GM10266 (cell line): Measurements from ENCODE around the gene MON2.

Source experiments
- DNase-seq: peaks from one replicate; pipeline ENCODE4 v3.0.0; 2012; ENCODE audit errors: extremely low spot score
- TF ChIP-seq, protein P1 (sequence below): IDR thresholded peaks from 2 replicates; pipeline ENCODE4 v1.5.1; 2012; ENCODE audit warnings: mild to moderate bottlenecking, low read depth; ENCODE audit not compliant: control insufficient read depth, insufficient read depth; ENCODE audit errors: missing control alignments

The MON2 gene

DNA sequence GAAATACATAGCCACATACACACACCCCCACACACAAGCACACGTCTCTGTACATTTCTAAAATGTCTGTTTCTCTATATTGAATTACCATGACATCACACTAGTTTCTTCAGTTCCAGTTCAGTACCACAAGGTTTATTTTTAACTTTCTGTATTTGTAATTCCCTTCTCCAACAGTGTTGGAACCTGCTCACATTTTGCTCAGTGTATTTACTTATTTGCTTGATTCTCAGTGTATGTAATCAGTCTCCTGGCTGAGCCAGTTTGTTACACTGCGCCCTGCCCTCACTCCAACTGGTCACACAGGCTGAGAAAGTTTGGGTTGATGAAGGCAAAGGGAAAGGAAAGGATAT is 67.1 kb downstream of the MON2 start:
- no peak for DNase-seq
- TF ChIP-seq, protein P1, sequence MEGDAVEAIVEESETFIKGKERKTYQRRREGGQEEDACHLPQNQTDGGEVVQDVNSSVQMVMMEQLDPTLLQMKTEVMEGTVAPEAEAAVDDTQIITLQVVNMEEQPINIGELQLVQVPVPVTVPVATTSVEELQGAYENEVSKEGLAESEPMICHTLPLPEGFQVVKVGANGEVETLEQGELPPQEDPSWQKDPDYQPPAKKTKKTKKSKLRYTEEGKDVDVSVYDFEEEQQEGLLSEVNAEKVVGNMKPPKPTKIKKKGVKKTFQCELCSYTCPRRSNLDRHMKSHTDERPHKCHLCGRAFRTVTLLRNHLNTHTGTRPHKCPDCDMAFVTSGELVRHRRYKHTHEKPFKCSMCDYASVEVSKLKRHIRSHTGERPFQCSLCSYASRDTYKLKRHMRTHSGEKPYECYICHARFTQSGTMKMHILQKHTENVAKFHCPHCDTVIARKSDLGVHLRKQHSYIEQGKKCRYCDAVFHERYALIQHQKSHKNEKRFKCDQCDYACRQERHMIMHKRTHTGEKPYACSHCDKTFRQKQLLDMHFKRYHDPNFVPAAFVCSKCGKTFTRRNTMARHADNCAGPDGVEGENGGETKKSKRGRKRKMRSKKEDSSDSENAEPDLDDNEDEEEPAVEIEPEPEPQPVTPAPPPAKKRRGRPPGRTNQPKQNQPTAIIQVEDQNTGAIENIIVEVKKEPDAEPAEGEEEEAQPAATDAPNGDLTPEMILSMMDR, result no peak

DNA sequence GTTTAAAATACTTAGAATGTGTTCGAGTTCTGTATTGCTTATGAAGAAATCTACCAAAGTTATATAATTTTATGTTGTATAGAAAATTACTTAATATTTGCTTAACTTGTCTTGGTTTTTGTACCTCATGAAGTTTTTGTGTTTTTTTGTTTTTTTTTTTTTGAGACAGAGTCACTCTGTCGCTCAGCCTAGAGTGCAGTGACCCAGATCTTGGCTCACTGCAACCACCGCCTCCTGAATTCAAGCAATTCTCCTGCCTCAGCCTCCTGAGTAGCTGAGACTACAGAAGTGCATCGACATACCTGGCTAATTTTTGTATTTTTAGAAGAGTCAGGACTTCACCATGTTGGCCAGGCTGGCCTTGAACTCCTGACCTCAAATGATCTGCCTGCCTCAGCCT is 69.9 kb downstream of the MON2 start:
- TF ChIP-seq, protein P1, result no peak
- no peak for DNase-seq

DNA sequence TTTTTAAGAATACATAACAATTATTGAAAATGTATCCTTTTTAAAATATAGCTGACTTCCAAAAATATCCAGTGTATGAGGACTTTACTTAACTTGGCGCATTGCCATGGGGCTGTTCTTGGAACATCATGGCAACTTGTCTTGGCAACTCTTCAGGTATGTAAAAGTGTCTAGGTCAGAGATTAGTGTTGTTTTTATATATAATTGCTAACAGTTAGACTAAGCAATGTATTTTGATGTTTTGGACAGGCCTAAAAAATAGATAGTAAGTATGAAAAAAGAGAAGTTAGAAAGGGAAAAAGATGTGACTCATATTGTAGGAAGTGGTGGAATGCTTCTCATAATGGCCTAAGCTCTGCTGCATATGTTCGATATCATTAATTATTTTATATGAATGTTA is 70.9 kb downstream of the MON2 start:
- TF ChIP-seq, protein P1, result no peak
- no peak for DNase-seq

DNA sequence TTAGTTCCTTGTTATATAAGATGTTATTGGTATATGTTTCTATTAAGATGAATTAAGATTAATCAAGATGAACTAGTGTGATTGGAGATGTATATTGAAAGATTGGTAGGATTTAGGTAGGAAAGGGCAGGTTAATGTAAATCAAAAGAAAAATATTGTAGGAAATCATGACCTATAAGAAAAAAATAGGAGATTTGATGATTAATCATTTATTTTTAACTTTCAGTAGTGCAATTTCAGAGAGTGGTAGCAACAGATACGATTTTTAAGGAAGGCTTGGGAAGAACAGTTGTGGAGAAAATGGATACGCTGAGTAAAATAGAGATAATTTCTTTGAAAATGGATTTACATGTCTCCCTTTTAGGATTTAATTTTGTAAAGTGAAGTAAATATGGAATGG is 73.7 kb downstream of the MON2 start:
- DNase-seq, result no peak
- TF ChIP-seq, protein P1, result no peak

DNA sequence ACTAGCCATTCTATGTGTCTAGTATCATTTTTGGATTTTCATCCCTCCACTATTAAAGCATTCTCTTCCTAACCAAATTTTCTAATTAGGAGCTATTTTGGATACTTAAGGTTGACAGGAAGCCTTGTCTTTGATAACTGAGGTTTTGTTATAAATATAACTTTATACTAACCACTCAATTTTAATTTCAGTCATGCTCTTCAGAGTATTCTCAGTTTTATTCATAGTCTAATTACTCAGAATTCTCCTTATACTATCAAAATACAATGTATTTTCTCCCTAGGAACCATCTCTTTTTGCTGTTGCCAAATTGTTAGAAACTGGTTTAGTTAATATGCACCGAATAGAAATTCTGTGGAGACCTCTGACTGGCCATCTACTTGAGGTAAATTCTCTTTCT is 76.2 kb downstream of the MON2 start:
- DNase-seq, result no peak
- TF ChIP-seq, protein P1, result no peak

DNA sequence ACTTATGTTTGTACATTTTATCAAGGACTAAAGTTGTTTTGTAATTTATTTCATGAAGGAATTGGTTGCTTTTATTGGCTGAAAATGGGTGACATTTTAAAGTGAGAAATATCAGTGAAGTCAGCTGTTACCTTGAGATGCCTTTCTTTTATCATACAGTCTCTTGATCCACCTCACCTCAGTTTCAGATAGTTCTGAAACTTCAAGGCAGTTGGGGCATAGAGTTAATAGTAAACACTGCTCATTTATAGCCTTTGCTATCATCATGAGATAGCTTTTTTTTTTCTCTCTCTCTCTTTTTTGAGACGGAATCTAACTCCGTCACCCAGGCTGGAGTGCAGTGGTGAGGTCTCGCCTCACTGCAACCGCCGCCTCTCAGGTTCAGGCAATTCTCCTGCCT is 76.7 kb downstream of the MON2 start:
- TF ChIP-seq, protein P1, result no peak
- DNase-seq, result no peak

DNA sequence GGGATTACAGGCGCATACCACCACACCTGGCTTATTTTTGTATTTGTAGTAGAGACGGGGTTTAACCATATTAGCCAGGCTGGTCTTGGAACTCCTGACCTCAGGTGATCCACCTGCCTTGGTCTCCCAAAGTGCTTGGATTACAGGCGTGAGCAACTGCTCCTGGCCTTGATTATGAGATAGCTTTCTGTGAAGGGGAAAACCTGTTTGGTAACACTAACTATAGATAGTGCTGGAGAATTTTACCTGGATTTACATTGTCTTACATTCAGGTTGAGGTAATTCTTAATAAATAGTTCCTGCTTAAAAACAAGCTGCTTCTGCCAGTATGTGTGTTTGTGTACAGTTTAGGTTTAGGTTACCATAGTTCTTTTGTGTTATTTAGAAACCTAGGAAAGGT is 77.1 kb downstream of the MON2 start:
- no peak for DNase-seq
- TF ChIP-seq, protein P1, result no peak
